ENCODE results near the gene ARID5A. TPM values are rescaled to one million over a fixed set of nuclear protein-coding genes. Genes with fewer than 3 reads are reported as not detected.

ARID5A gene
- total and polyA plus RNA-seq, 2 of the 13 experiments (the other 11 are each of a cell fraction or from before 2014, with no cell fraction given) = 6.0 to 9.5 TPM

- Histone ChIP-seq H3K4me3 (replicated peaks in 1 of 3; ENCODE audit: insufficient read depth in 1 of 3, low read depth in 2 of 3, low read length in 3 of 3) (no peak overlapping the region), H3K36me3 (replicated peaks in 1 of 2; ENCODE audit: control insufficient read depth in 1 of 2, insufficient read depth in 2 of 2, low read length in 2 of 2) (no peaks in the 10 kb centered on the region), H3K9me3 (ENCODE audit: low read length) (no peaks in the 10 kb centered on the region), H3K4me1 (ENCODE audit: insufficient read depth, low read length) (no peaks in the 10 kb centered on the region), H3K27me3 (ENCODE audit: control insufficient read depth in 1 of 2, insufficient read depth in 2 of 2, low read length in 2 of 2) (peaks cover 6 to 46% of the 10 kb centered on the region in 2 experiments), H4K20me1 (ENCODE audit: insufficient read depth, low read length) (no peaks in the 10 kb centered on the region), H3K4me2 (ENCODE audit: low read depth, low read length) (no peak overlapping the region), H2AFZ (ENCODE audit: low read length) (no peak overlapping the region), H3K79me2 (ENCODE audit: insufficient read depth, low read length) (no peaks in the 10 kb centered on the region), H3K27ac (ENCODE audit: extremely low read length, insufficient read depth, low read length) (no peak overlapping the region), H3K9ac (ENCODE audit: insufficient read depth, low read depth, low read length) (no peak overlapping the region)
- FAIRE-seq (no peak), DNase-seq (ENCODE audit: low spot score) (no peak), ATAC-seq (peak; percentile 38)
- BruUV-seq (replicated peaks) = no TSS peak
- 14% methylated on average over 11 of the region's 11 CpGs for WGBS (ENCODE audit: low lambda C conversion rate)
- in situ Hi-C loops (cut with HindIII; ENCODE audit: extremely low pct_ligation_motif_present, low pct_unique_long_range_greater_than_20kb) = loop anchor here (25.0 kb wide), 1 partner anchor 387 kb away; the partner anchor contains the start of genes ASTL and DUSP2
- intact Hi-C loops (cut with micrococcal nuclease; ENCODE audit: unreplicated experiment) = no loop called here
- POLR2A ChIA-PET = interaction anchor here (1.2 kb wide), 1 partner anchor 8 kb away, joined by 3 read pairs; no protein-coding TSS in a partner anchor
- CTCF ChIA-PET (ENCODE audit: low intra/inter-chr PET ratio, low total read pairs) = no interaction called here
- TF ChIP-seq ZNF337 (CRISPR knock-in tag; IDR thresholded peaks at IDR 0.05; ENCODE audit: borderline replicate concordance, low read depth) (no peak), PLSCR1 (CRISPR knock-in tag; IDR thresholded peaks at IDR 0.05; ENCODE audit: borderline replicate concordance) (no peak), ZNF430 (CRISPR knock-in tag; IDR thresholded peaks at IDR 0.05) (no peak), KDM4B (CRISPR knock-in tag; IDR thresholded peaks at IDR 0.05) (no peak), BRF2 (CRISPR knock-in tag; IDR thresholded peaks at IDR 0.05) (no peak), THAP8 (CRISPR knock-in tag; IDR thresholded peaks at IDR 0.05; ENCODE audit: borderline replicate concordance) (no peak), U2AF1 (optimal IDR thresholded peaks at IDR 0.05; ENCODE audit: low read depth, low read length) (no peak), ZSCAN31 (CRISPR knock-in tag; IDR thresholded peaks at IDR 0.05; ENCODE audit: low read depth) (no peak), DBP (CRISPR knock-in tag; IDR thresholded peaks at IDR 0.05; ENCODE audit: not compliant biosample characterization) (no peak), PTBP1 (IDR thresholded peaks at IDR 0.05; ENCODE audit: low read depth, low read length, poor library complexity, severe bottlenecking) (no peak), TRIM24 (CRISPR knock-in tag; IDR thresholded peaks at IDR 0.05) (no peak), ZFY (CRISPR knock-in tag; IDR thresholded peaks at IDR 0.05) (no peak), ZNF256 (CRISPR knock-in tag; conservative IDR thresholded peaks at IDR 0.05) (no peak)
- TF ChIP-seq, protein P1, sequence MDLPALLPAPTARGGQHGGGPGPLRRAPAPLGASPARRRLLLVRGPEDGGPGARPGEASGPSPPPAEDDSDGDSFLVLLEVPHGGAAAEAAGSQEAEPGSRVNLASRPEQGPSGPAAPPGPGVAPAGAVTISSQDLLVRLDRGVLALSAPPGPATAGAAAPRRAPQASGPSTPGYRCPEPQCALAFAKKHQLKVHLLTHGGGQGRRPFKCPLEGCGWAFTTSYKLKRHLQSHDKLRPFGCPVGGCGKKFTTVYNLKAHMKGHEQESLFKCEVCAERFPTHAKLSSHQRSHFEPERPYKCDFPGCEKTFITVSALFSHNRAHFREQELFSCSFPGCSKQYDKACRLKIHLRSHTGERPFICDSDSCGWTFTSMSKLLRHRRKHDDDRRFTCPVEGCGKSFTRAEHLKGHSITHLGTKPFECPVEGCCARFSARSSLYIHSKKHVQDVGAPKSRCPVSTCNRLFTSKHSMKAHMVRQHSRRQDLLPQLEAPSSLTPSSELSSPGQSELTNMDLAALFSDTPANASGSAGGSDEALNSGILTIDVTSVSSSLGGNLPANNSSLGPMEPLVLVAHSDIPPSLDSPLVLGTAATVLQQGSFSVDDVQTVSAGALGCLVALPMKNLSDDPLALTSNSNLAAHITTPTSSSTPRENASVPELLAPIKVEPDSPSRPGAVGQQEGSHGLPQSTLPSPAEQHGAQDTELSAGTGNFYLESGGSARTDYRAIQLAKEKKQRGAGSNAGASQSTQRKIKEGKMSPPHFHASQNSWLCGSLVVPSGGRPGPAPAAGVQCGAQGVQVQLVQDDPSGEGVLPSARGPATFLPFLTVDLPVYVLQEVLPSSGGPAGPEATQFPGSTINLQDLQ (CRISPR knock-in tag; IDR thresholded peaks at IDR 0.05) = no peak
Observed at GRCh38 chr2:96523659-96524481, 12.7 kb upstream of the ARID5A start.
